CD1c-positive myeloid dendritic cell (primary cell): ENCODE data around the gene XDH.

Source experiments
- DNase-seq: peaks from one replicate; pipeline ENCODE4 v3.0.0-alpha.2; 2016; ENCODE audit errors: extremely low spot score

Gene XDH

DNA sequence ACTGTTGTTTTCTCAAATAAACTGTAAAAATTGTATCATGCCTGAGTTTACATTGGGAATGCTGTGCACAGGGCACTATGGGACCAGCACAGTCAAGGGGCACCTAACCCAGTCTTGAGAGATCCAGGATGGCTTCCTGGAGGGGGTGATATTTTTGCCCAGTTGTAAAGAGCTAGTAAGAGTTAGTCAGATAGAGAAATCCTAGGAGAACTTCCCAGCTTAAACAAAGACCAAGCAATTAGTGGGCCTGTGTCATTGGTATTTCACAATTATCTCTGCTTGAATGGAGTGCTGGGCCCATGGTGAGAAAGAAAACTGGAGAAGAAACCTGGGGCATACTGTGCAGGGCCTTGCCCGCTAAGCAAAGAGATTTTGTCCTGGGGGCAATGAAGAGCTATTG lies 12.2 kb downstream of the XDH start:
- no peak for DNase-seq

DNA sequence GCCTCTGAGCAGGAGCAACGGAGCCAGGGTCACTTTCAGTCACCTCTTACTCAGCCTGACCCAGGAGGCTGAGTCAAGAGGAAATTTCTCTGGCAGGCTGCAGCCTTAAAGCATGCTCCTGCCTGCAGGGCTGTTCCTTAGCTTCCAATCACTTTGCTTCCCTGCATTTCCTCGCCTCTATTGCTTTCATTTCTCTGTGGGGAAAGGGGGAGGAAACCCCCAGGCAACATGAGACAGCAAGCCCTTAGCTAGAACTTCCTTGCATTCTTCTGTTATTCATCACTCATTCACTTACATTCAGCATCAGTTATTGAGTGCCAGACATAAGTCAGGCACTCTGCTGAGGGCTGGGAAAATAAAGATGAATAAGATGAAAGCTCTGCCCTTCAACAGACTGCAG lies 13.0 kb downstream of the XDH start:
- no peak for DNase-seq

DNA sequence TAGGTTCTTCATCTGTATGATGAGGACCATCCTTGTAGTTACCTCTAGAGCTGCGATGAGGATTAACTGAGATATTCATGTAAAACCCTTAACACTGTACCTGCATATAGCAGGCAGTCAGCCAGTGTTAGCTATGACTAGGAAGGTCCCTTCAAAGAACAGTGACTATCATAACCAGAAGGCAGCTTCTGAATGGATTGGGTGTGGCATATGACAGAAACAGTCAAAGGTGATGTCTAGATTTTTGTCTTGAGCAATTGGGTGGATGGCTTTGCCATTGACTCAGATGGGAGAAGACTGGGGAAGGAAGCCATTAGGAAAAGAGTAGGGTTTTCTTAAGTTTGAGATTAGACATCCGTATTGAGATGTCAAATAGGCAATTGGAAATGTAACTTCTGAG lies 15.7 kb downstream of the XDH start:
- no peak for DNase-seq

DNA sequence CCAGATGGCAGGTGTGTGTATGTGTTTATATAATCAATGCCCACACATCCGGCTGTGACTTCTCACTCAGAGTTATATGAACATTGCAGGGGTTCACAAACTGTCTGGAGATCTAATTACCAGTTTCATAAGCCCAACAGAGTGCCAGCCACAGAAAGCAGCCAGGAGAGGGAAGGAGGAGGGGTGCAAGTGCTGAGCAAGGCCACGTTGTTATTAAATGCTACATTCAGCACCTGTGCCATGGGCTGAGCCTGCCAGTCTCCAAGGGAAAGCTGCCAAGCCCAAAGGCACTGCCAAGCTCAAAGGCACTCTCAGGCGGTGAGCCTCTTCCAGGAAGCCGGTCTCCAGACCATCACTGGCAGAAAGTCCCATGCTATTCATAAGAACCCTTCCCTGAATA lies 17.4 kb downstream of the XDH start:
- DNase-seq: no peak

DNA sequence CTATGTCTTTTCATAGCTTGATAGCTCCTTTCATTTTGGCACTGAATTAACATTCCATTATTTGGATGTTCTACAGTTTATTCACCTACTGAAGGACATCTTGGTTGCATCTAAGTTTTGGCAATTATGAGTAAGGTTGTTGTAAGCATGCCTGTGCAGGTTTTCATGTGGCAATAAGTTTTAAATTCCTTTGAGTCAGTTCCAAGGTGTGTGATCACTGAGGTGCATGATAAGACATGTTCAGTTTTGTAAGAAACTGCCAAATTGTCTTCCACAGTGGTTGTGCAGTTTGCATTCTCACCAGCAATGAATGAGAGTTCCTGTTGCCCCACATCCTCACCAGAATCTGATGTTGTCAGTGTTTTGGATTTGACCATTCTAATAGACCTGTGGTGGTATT lies 24.2 kb downstream of the XDH start:
- DNase-seq: no peak

DNA sequence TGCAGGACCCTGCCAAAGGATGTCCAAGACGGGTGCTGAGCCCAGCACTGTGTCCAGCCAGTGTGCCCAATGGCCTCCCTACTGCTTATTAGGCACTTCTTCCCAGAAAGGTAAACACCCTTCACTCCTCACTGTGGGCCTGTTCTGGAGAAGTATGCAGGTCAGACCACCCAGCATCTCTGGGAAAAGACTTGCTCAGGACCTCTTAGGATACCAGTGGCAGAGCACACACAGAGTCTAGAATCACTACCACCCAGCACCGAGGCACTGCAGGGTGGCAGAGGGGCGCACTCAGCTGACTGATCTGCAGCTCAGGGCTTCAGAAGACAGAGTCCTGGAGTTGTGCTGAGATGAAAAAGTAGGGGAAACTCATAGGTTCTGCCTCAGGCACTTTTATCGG lies 25.8 kb downstream of the XDH start:
- DNase-seq: no peak

DNA sequence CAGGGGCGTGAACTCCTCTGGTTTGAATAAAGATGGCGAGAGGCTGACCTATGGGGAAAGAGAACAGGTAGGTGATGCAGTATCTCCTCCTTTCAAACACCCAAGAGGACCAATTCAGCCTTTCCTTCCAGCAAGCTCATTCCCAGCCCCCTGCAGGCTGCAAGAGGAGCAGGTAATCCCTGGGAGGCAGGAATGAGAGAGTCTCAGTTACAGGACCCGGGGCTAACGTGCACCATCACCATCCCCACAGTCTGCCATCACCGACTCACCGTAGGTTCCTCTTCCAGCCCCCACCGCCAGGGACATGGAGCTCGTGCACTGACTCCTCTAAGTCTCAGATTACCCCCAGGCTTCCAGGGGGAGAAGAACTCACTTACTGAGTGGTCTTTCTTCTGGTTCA lies 26.7 kb downstream of the XDH start:
- no peak for DNase-seq

DNA sequence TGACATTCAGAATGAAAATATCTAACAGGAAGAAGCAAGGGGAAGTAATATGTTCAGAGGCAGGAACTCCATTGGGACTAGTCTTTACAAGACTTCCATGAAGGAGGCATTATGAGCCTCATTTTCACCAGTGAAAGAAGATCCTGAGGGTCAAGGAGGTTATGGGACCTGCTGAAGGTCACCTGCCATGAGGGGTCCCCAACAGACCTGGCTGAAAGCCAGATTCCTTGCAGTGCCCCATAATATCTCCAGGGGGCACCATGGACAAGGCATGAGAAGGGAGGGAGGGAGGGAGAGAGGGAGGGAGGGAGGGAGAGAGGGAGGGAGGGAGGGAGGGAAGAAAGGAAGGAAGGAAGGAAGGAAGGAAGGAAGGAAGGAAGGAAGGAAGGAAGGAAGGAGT lies 27.9 kb downstream of the XDH start:
- no peak for DNase-seq

DNA sequence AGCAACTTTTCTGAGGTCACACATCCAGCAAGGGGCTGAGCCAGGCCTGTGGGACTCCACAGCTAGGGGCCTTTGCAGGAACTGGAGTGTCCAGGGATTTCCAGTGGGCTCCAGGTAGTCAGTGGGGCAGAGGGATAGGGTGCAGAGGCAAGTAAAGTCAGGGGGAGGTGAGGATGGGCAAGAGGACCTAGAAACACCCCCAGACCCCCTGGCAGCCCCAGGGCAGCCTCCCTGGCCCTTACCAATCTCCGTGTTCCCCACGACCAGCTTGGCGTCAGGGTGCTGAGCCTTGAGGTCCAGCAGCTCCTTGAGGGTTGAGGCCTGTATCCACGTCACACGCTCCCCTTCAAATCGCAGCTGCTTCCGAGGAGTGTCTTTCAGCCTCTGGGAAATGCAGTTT lies 28.4 kb downstream of the XDH start:
- no peak for DNase-seq

DNA sequence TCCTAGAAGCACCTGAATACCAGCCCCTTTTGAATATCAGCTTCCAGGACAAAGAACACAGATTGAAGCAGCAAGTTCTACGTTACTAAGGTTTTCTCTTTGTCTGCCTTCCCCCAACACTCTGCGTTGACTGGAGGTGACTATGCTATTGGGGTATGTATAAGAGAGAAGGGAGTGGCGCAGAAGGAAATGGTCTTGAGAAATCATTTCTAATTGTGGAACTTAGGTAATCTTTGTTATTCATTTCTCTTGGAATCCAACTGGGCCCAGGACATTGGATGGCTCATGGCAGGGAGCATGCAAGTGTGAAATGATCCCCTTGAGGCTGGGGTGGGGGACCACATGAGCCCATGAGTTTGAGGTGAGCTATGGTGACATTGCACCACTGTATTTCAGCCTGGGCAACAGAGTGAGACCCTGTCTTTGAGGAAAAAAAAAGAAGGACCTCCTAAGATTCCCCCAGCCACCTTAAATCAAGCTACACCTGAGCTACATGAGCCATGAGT lies 29.7 kb downstream of the XDH start:
- DNase-seq: peak; percentile 5

DNA sequence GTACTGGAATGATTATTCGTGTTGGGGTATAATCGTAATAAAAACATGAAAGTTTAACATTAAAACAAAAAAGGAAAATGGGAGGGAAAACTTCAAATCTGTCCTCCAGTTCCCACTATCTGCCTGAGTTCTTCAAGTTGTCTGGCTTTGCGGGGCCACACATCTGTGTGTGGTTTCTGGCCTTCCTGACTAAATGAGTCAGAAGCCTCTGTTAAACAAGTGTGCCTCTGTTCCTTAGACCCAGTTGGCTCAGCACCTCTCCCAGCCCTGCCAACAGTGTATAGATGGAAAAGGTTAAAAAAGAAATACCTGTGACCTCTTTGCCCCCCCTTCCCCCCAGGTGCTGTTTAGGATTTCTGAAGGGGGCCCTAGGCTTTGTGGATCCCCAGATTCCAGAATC lies 30.2 kb downstream of the XDH start:
- no peak for DNase-seq

DNA sequence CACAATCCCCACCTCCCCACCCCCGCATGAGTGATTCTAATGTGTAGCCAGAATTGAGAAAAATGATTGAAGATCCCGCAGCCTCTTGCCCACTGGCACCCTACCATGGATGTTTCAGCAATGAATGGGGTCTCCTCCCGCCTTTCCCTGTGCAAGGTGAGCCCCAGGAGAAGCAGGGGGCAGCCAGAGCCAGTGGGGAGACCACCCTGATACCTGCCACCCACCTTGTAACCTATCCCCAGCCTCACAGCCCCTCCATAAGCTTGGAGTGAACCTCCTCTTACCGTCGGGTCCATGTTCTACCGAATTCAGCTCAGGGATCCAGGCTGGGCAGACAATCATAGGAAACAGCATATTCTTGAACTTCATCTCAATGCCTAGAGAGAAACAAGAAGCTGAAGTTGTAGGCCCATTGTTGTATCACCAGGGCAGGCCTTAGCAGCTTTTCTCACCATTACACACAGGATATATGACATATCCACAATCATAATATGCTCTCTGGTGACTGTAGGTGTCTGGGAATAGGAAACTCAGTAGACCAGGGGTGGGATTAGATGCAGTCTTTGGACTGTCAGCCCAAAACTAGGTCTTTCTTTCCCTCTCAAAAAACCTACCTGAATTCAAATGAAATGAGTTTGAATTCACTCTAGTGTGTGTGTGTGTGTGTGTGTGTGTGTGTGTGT lies 30.9 kb downstream of the XDH start:
- DNase-seq: no peak

DNA sequence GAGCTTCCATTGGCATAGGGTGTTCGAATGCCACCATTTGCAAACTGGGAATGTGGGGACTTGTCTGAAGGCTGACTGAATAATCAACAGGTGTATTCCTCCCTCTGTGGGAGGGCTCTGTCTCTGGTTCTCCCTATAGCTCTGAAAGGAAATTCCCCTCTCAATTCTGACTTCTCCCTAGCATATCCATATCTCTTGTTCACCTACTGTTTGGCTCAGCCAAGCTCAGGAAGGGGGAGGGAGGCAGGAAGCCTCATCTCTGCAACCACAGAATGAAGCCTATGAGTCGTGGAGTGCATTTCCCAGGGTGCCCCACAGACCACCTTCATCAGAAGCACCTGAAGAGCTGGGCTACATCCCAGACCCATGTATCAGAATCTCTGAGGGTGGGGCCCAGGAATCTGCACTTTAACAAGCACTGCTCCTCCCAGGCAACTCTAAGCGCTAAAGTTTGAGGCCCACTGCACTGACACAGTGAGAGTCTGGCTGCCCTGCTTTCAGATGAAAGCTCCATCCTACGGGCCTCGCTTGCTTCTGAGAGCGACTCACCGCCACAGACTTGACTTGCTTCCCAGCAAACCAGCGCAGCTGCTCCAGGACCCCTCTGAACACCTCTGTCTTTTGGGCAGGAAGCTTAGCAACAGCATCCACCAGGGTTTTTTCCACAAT lies 32.0 kb downstream of the XDH start:
- DNase-seq: no peak

DNA sequence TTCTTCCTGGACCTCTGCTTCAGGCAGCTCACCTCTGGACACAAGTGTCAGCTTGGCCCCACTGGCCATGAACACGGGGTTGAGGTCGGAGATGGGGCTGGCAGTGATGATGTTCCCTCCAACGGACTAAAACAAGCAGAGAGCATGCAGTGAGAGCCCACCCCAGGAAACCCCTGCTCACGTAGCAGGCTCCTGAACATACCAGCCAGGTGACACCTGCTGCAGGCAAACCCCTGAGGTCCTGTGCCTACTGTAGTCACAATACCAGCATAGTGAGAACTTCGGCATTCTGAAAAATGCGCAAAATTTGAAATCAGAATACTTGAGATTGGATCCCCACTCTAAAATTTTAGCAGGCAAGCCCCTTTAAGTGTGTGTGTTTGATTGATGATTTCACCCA lies 32.9 kb downstream of the XDH start:
- DNase-seq: no peak

DNA sequence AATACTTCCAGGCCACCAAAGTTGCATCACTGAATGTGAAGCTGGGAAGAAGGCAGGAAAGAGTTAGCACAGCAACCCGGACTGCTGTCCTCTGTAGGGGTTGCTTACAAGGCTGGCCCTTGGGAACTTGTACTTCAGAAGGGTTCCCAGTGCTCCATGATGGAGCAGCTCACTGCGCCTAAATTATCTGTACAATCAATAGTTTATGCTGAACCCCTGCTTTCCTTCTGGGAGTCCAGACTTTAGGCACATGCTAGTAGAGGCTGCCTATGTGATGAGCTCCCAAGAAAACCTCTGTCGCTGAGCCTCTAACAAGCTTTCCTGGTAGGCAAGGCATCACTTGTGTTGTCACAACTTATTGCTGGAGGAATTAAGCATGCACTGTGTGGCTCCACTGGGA lies 34.3 kb downstream of the XDH start:
- DNase-seq: no peak

DNA sequence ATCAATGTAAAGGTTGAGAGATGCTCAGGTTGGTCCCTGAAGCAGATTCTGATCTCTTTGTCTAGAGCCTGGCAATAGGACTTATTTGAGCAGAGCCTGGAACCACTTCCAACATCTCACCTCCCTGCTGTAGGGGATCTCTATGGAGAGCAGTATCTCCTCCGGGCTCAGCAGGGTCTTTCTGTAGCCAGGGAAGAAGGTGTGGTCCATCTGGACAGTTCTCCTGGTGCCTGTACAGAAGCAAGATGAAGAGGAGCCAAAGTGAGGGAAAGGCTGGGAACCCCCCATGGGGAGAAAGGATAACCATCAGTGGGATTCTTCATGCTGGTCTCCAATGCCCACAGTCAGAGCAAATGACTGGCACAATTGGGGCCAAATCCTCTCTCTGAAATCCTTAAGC lies 34.8 kb downstream of the XDH start:
- no peak for DNase-seq

DNA sequence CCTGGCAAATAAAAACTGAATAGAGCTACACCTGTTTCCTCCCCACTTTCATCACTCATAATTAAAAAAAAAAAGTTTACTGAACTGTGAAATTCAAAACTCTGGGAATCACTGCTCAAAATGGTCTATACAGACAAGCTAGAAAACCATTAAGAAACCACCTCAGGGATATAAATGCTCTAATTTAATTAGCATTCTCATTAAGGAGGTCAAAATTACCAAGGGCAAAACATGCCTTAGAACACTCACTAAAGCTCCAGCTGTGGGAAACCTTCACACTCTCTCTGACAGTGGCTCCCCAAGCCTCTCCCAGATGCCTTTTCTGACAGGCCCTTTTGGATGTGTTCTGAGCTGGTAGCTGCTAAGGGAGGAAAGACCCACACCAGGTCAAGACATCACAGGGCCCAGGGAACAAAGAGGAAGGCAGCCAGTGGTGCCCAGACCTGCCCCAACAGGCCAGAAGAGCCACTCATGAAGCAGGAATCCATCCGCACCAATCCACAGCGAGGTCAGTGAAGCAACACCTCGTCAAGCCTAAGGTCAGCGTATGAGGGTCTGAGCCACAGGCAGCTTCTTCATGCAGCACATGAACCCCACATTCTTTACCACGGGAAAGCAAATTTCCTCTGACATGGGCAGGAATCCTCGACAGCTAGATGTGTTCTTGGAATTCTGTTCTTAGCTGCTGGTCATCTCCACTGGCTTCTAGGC lies 35.6 kb downstream of the XDH start:
- no peak for DNase-seq

DNA sequence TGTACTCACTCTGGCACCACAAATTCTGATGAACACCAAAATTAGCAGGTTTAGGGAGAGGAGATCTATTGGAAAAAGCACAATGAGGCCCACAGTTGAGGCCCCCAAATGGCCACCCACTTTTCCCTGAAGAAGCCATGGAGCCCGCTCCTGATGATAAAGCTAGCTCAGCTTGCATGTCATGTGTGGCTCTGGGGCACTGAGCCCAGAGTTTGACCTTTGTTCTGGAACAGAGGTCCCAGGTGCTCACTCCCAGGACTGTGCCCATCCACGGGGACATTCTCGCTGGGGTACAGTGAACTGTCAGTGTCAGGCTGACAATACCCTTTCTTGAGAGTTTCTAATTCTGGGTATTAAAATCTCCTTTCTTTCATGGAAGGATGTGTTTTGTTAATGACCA lies 36.2 kb downstream of the XDH start:
- no peak for DNase-seq

DNA sequence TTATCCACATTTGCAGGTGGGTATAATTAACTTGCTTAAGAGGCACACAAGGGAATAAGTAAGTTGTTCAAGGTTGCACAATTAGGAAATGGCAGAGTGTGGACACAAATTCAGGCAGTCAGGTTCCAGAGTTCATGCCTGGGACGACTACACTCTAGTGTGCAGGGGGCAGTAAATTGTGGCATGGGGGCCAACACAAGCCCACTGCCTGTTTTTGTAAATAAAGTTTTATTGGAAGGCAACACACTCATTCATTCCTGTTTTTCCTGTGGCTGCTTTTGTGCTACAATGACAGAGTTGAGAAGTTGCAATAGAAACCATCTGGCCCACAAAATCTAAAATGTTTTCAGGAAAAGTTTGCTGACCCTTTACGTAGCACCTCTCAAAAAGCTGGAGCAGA lies 41.4 kb downstream of the XDH start:
- no peak for DNase-seq

DNA sequence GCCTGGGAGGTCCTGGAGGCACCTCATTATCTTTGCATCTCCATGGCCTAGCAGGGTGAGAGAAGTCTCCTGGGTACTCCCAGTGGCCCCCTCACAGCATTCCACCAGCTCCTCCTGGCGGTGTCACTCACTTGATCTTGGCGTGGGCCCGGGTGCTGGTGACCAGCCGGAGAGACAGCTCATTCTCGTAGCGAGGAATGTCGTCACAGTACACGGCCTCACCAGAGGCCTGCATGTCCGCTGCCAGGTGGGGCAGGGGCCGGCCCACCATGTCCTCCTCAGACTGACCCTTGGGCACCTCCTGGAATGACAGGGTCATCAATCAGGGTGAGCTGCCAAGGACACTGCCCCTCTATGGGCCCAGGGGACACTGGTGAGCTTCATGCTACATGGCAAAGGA lies 42.4 kb downstream of the XDH start:
- no peak for DNase-seq

DNA sequence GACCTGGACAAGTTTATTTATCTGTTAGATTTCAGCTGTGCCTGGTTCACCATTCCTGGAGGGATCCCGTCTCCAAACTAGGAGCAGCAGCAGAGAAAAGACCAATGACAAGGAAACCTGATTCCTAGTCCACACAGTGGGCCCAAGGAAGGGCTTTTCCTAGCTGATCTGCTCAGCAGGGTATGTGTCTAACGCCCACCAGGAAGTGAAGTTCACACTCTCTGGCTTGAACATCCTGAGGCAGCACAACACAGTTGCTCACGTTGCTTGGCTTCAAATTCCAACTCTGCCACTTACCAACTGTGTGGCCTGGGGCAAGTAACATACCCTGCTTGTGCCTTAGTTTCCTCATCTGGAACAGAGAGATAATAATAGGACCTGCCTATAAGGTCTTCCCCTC lies 42.9 kb downstream of the XDH start:
- DNase-seq: no peak

DNA sequence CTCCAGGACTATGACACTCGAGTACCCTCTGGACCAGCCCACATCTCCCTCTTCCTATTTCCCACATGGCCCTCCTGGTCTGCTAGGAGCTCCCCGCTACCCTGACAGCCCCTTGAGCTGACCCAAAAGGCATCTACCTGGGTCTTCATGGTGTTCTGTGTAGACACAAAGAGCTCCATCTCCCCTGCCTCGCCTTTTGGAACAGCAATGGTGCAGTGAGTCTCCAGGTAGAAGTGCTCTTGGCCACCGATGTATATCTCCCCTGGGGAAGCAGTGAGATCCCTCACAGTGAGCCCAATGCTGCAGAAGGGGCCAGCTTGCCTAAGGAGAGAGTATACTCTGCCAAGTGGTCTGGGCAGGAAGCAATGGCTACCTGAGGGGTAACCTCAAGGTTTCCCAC lies 47.8 kb downstream of the XDH start:
- DNase-seq: no peak

DNA sequence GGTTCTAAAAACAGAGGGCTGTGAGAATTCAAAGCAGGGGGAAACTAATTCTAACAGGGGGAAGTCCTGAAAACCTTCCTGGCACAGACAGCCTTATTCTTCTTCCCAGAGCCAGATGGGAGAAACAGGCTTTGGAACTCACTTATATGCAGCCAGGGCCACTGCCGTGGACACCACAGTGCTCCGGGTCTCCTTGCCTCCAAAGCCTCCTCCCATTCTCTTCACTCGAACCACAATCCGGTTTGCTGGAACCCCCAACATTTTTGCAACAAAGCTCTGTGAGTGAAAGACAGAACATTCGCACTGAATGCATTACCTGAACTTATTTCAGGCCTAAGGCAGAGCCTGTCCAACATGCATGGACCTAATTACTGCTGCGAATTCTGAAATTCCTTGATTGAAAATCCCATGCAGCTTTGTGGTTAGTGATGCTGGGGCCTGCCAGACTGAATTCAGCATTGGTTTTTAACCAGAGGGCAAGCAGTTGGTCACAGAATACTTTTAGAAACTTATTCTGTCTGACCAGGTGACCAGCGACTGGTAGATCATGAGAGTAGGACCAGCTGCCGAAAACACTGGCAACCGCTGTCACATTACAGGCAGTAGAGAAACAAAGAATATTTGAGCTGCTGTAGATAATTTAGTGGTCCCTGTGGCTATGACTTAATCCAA lies 48.6 kb downstream of the XDH start:
- no peak for DNase-seq
